ENCODE results near the gene EPB41L4B. TPM values are rescaled to one million over a fixed set of nuclear protein-coding genes. Genes with fewer than 3 reads are reported as not detected.

The EPB41L4B gene
- total and polyA plus RNA-seq, 2 of the 13 experiments (the other 11 are each of a cell fraction or from before 2014, with no cell fraction given) = 17.6 to 22.1 TPM

- peak; percentile 18 for TF ChIP-seq ZNF781 (CRISPR knock-in tag; IDR thresholded peaks at IDR 0.05; ENCODE audit: borderline replicate concordance, not compliant biosample characterization)
- peak; percentile 74; the same call in 1 of the 2 replicates for TF ChIP-seq MYC (CRISPR knock-in tag; IDR thresholded peaks at IDR 0.05; ENCODE audit: borderline replicate concordance)
- TF ChIP-seq RCOR2 (CRISPR knock-in tag; IDR thresholded peaks at IDR 0.05) = peak; percentile 33; the same call in 1 of the 2 replicates
- TF ChIP-seq ZBTB46 (CRISPR knock-in tag; IDR thresholded peaks at IDR 0.05; ENCODE audit: borderline replicate concordance) = no peak
- TF ChIP-seq TRIM22 (IDR thresholded peaks at IDR 0.05) = no peak
- no peak for TF ChIP-seq NFE2L1 (CRISPR knock-in tag; IDR thresholded peaks at IDR 0.05; ENCODE audit: borderline replicate concordance)
- TF ChIP-seq PHB2 (IDR thresholded peaks at IDR 0.05; ENCODE audit: partially characterized antibody) = no peak
- peak; percentile 35; the same call in 1 of the 2 replicates for TF ChIP-seq IKZF5 (CRISPR knock-in tag; IDR thresholded peaks at IDR 0.05)
- TF ChIP-seq DR1 (CRISPR knock-in tag; IDR thresholded peaks at IDR 0.05) = no peak
These were observed 69.6 kb downstream of the EPB41L4B start (continued) for GRCh38 chr9:109251080-109251775.

Measured in HepG2 (cell line).